Measurements from ENCODE around the gene TTBK1.

Gene TTBK1

GRCh38 chr6:43219814-43220213 is 23.5 kb upstream of the TTBK1 start:
- TF ChIP-seq EGR1 (IDR thresholded peaks at IDR 0.05) (no peak), RAD21 (IDR thresholded peaks at IDR 0.05; ENCODE audit: low read depth) (no peak), MAX (IDR thresholded peaks at IDR 0.05) (no peak), TCF12 (IDR thresholded peaks at IDR 0.05; ENCODE audit: low read depth) (no peak), YY1 (IDR thresholded peaks at IDR 0.05; ENCODE audit: low read depth) (no peak), USF1 (IDR thresholded peaks at IDR 0.05) (no peak), FOXM1 (IDR thresholded peaks at IDR 0.05; ENCODE audit: borderline replicate concordance, low read depth) (no peak), CREB1 (IDR thresholded peaks at IDR 0.05; ENCODE audit: low read depth) (no peak), NFIC (IDR thresholded peaks at IDR 0.05) (no peak), REST (IDR thresholded peaks at IDR 0.05; ENCODE audit: low read depth) (no peak), TEAD4 (IDR thresholded peaks at IDR 0.05) (no peak), TAF1 (IDR thresholded peaks at IDR 0.05; ENCODE audit: low read depth) (no peak), ZBTB7A (IDR thresholded peaks at IDR 0.05; ENCODE audit: low read depth) (no peak), EP300 (IDR thresholded peaks at IDR 0.05; ENCODE audit: borderline replicate concordance) (no peak), CEBPB (IDR thresholded peaks at IDR 0.05) (no peak)

GRCh38 chr6:43220439-43220951 is 22.8 kb upstream of the TTBK1 start:
- TF ChIP-seq NFIC (IDR thresholded peaks at IDR 0.05) (no peak), ZBTB7A (IDR thresholded peaks at IDR 0.05; ENCODE audit: low read depth) (no peak), MAX (IDR thresholded peaks at IDR 0.05) (no peak)

GRCh38 chr6:43221046-43221972 is 22.0 kb upstream of the TTBK1 start:
- no peak for TF ChIP-seq TCF12 (IDR thresholded peaks at IDR 0.05; ENCODE audit: low read depth)
- TF ChIP-seq USF1 (IDR thresholded peaks at IDR 0.05), result no peak
- no peak for TF ChIP-seq MAX (IDR thresholded peaks at IDR 0.05)
- no peak for TF ChIP-seq RAD21 (IDR thresholded peaks at IDR 0.05; ENCODE audit: low read depth)
- TF ChIP-seq EP300 (IDR thresholded peaks at IDR 0.05; ENCODE audit: borderline replicate concordance), result no peak
- TF ChIP-seq REST (IDR thresholded peaks at IDR 0.05; ENCODE audit: low read depth), result no peak
- no peak for TF ChIP-seq TAF1 (IDR thresholded peaks at IDR 0.05; ENCODE audit: low read depth)
- no peak for TF ChIP-seq EGR1 (IDR thresholded peaks at IDR 0.05)
- no peak for TF ChIP-seq YY1 (IDR thresholded peaks at IDR 0.05; ENCODE audit: low read depth)
- no peak for TF ChIP-seq CEBPB (IDR thresholded peaks at IDR 0.05)
- TF ChIP-seq FOXM1 (IDR thresholded peaks at IDR 0.05; ENCODE audit: borderline replicate concordance, low read depth), result no peak
- TF ChIP-seq CREB1 (IDR thresholded peaks at IDR 0.05; ENCODE audit: low read depth), result no peak
- TF ChIP-seq ZBTB7A (IDR thresholded peaks at IDR 0.05; ENCODE audit: low read depth), result no peak
- no peak for TF ChIP-seq NFIC (IDR thresholded peaks at IDR 0.05)
- TF ChIP-seq TEAD4 (IDR thresholded peaks at IDR 0.05), result no peak

GRCh38 chr6:43222418-43223059 is 20.7 kb upstream of the TTBK1 start:
- TF ChIP-seq RAD21 (IDR thresholded peaks at IDR 0.05; ENCODE audit: low read depth), result no peak
- TF ChIP-seq MAX (IDR thresholded peaks at IDR 0.05), result no peak
- no peak for TF ChIP-seq CEBPB (IDR thresholded peaks at IDR 0.05)
- TF ChIP-seq NFIC (IDR thresholded peaks at IDR 0.05), result no peak
- no peak for TF ChIP-seq ZBTB7A (IDR thresholded peaks at IDR 0.05; ENCODE audit: low read depth)
- TF ChIP-seq REST (IDR thresholded peaks at IDR 0.05; ENCODE audit: low read depth), result no peak
- TF ChIP-seq TAF1 (IDR thresholded peaks at IDR 0.05; ENCODE audit: low read depth), result no peak
- no peak for TF ChIP-seq EP300 (IDR thresholded peaks at IDR 0.05; ENCODE audit: borderline replicate concordance)
- no peak for TF ChIP-seq CREB1 (IDR thresholded peaks at IDR 0.05; ENCODE audit: low read depth)
- TF ChIP-seq EGR1 (IDR thresholded peaks at IDR 0.05), result no peak
- TF ChIP-seq USF1 (IDR thresholded peaks at IDR 0.05), result no peak
- no peak for TF ChIP-seq YY1 (IDR thresholded peaks at IDR 0.05; ENCODE audit: low read depth)
- no peak for TF ChIP-seq FOXM1 (IDR thresholded peaks at IDR 0.05; ENCODE audit: borderline replicate concordance, low read depth)
- TF ChIP-seq TEAD4 (IDR thresholded peaks at IDR 0.05), result no peak
- no peak for TF ChIP-seq TCF12 (IDR thresholded peaks at IDR 0.05; ENCODE audit: low read depth)

Measured in Ishikawa (cell line).